Measurements from ENCODE around the gene PDCD11. TPM values are rescaled to one million over a fixed set of nuclear protein-coding genes. Genes with fewer than 3 reads are reported as not detected.

PDCD11 gene
- polyA plus RNA-seq, 2 of the 4 experiments (the other 2 are of a cell fraction): 26.2 to 32.6 TPM

DNA sequence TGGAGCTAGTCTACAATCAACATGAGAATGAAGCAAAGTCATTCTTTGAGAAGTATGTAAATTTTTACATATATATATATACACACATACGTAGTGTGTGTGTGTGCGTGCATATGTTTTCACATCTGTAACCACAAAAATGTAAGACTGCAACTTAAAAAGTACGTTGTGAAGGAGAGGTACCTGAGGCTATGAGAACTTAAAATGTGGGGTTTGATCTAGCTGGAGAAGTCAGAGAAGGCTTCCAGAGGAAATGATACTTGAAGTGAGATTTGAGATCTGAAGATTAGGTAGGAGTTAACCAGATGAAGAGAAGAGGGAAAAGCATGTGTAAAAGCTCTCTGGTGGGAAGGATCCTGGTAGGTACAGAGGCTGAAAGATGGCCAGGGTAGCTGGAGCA is 22.9 kb upstream of the PDCD11 start (continued):
- TF ChIP-seq, protein P1, sequence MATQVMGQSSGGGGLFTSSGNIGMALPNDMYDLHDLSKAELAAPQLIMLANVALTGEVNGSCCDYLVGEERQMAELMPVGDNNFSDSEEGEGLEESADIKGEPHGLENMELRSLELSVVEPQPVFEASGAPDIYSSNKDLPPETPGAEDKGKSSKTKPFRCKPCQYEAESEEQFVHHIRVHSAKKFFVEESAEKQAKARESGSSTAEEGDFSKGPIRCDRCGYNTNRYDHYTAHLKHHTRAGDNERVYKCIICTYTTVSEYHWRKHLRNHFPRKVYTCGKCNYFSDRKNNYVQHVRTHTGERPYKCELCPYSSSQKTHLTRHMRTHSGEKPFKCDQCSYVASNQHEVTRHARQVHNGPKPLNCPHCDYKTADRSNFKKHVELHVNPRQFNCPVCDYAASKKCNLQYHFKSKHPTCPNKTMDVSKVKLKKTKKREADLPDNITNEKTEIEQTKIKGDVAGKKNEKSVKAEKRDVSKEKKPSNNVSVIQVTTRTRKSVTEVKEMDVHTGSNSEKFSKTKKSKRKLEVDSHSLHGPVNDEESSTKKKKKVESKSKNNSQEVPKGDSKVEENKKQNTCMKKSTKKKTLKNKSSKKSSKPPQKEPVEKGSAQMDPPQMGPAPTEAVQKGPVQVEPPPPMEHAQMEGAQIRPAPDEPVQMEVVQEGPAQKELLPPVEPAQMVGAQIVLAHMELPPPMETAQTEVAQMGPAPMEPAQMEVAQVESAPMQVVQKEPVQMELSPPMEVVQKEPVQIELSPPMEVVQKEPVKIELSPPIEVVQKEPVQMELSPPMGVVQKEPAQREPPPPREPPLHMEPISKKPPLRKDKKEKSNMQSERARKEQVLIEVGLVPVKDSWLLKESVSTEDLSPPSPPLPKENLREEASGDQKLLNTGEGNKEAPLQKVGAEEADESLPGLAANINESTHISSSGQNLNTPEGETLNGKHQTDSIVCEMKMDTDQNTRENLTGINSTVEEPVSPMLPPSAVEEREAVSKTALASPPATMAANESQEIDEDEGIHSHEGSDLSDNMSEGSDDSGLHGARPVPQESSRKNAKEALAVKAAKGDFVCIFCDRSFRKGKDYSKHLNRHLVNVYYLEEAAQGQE (IDR thresholded peaks at IDR 0.05): no peak
- no peak for TF ChIP-seq ELK1 (IDR thresholded peaks at IDR 0.05; ENCODE audit: low read depth, low read length)

GRCh38 chr10:103374263-103374662 is 22.2 kb upstream of the PDCD11 start:
- ChIA-PET CTCF (interaction anchor here (0.8 to 1.3 kb wide), 2 partner anchors 19 to 42 kb away, joined by 3 to 5 read pairs; no protein-coding TSS in a partner anchor), POLR2A (no interaction called here)
- no peak for DNase-seq (ENCODE audit: low read depth in 1 of 2, low spot score in 1 of 2)
- 85% methylated on average over 5 of the region's 5 CpGs for whole genome bisulfite sequencing (ENCODE audit: missing lambda C conversion rate)
- Histone ChIP-seq H3K4me3 (no peak overlapping the region), H3K27ac (no peak overlapping the region), H3K9me3 (no peaks in the 10 kb centered on the region), H3K4me2 (no peak overlapping the region), H3K4me1 (peaks cover 4% of the 10 kb centered on the region; the same call in 2 of the 3 replicates)
- TF ChIP-seq ZSCAN20 (CRISPR knock-in tag; IDR thresholded peaks at IDR 0.05) (no peak), RCOR1 (IDR thresholded peaks at IDR 0.05; ENCODE audit: low read depth, low read length) (no peak), ESRRA (IDR thresholded peaks at IDR 0.05; ENCODE audit: borderline replicate concordance, low read length) (no peak), KDM5A (IDR thresholded peaks at IDR 0.05) (no peak), SREBF2 (IDR thresholded peaks at IDR 0.05) (no peak), RAD21 (conservative IDR thresholded peaks at IDR 0.05 in 1 of 2, IDR thresholded peaks at IDR 0.05 in 1 of 2) (no peak), CEBPB (IDR thresholded peaks at IDR 0.05) (no peak), ZC3H11A (IDR thresholded peaks at IDR 0.05) (no peak), TFCP2L1 (CRISPR knock-in tag; IDR thresholded peaks at IDR 0.05) (no peak)
- TF ChIP-seq, protein P2, sequence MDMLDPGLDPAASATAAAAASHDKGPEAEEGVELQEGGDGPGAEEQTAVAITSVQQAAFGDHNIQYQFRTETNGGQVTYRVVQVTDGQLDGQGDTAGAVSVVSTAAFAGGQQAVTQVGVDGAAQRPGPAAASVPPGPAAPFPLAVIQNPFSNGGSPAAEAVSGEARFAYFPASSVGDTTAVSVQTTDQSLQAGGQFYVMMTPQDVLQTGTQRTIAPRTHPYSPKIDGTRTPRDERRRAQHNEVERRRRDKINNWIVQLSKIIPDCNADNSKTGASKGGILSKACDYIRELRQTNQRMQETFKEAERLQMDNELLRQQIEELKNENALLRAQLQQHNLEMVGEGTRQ (IDR thresholded peaks at IDR 0.05): no peak
- TF ChIP-seq, protein P3, sequence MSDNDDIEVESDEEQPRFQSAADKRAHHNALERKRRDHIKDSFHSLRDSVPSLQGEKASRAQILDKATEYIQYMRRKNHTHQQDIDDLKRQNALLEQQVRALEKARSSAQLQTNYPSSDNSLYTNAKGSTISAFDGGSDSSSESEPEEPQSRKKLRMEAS (IDR thresholded peaks at IDR 0.05): no peak
- TF ChIP-seq, protein P4, sequence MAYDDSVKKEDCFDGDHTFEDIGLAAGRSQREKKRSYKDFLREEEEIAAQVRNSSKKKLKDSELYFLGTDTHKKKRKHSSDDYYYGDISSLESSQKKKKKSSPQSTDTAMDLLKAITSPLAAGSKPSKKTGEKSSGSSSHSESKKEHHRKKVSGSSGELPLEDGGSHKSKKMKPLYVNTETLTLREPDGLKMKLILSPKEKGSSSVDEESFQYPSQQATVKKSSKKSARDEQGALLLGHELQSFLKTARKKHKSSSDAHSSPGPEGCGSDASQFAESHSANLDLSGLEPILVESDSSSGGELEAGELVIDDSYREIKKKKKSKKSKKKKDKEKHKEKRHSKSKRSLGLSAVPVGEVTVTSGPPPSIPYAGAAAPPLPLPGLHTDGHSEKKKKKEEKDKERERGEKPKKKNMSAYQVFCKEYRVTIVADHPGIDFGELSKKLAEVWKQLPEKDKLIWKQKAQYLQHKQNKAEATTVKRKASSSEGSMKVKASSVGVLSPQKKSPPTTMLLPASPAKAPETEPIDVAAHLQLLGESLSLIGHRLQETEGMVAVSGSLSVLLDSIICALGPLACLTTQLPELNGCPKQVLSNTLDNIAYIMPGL (CRISPR knock-in tag; IDR thresholded peaks at IDR 0.05; ENCODE audit: borderline replicate concordance): no peak
- ATAC-seq: no peak
- FAIRE-seq: no peak

DNA sequence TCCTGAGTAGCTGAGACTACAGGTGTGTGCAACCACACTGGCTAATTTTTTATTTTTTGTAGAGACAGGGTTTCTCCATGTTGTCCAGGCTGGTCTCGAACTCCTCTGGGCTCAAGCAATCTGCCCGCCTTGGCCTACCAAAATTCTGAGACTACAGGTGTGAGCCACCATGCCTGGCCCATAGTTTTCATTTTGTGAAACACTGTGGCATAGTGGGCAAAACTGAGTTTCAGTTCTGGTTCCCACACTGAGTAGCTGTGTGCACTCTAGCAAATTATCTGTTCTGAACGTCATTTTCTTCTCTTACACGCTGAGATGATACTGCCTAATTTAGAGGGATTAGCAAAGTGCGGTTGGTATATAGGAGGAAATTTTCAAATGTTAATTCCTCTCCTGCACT is 13.7 kb upstream of the PDCD11 start:
- H3K4me1 ChIP-seq: no peaks in the 10 kb centered on the region
- no peak overlapping the region for H3K4me2 ChIP-seq
- WGBS (ENCODE audit: missing lambda C conversion rate): 93% methylated on average over 5 of the region's 5 CpGs
- FAIRE-seq (no peak), ATAC-seq (no peak), DNase-seq (ENCODE audit: low read depth in 1 of 2, low spot score in 1 of 2) (no peak)
- no peak overlapping the region for H3K27ac ChIP-seq
- H3K9me3 ChIP-seq: no peaks in the 10 kb centered on the region
- ChIA-PET CTCF (interaction anchor here (1.3 kb wide), 1 partner anchor 13 kb away, joined by 4 read pairs; no protein-coding TSS in a partner anchor), POLR2A (no interaction called here)
- H3K4me3 ChIP-seq: no peak overlapping the region
- TF ChIP-seq ZSCAN20 (CRISPR knock-in tag; IDR thresholded peaks at IDR 0.05) (no peak), MYC (IDR thresholded peaks at IDR 0.05; ENCODE audit: borderline replicate concordance, low read length) (no peak), ZFP36 (IDR thresholded peaks at IDR 0.05; ENCODE audit: borderline replicate concordance, partially characterized antibody) (no peak), SMC3 (IDR thresholded peaks at IDR 0.05) (no peak), MAZ (IDR thresholded peaks at IDR 0.05; ENCODE audit: borderline replicate concordance, low read depth, low read length) (no peak), MAFK (IDR thresholded peaks at IDR 0.05; ENCODE audit: partially characterized antibody) (no peak), TP53 (CRISPR knock-in tag; IDR thresholded peaks at IDR 0.05) (no peak), KDM1A (IDR thresholded peaks at IDR 0.05; ENCODE audit: low read depth) (no peak), EP300 (IDR thresholded peaks at IDR 0.05) (no peak), HOXA7 (CRISPR knock-in tag; IDR thresholded peaks at IDR 0.05) (no peak), JUN (IDR thresholded peaks at IDR 0.05) (no peak), CBX8 (IDR thresholded peaks at IDR 0.05) (no peak), RCOR1 (IDR thresholded peaks at IDR 0.05; ENCODE audit: low read depth, low read length) (no peak)
- TF ChIP-seq, protein P1 (IDR thresholded peaks at IDR 0.05): no peak
